Transverse colon (tissue), 4 donors: Measurements from ENCODE around the gene SPEN. TPM values are rescaled to one million over a fixed set of nuclear protein-coding genes. Genes with fewer than 3 reads are reported as not detected.

Experiments
- DNase-seq: peaks from one replicate; pipeline ENCODE4 v3.0.0-alpha.2; 2019
- H3K27ac ChIP-seq, 4 donors: fragments of 200-600 bp; sonication (generic); 2 replicates each; pipeline ENCODE4 v1.5.1; 2016 to 2018; ENCODE audit warnings: inconsistent platforms in 4 of 4
- H3K27me3 ChIP-seq: fragments of 200-600 bp; sonication (generic); 2 replicates; pipeline ENCODE4 v1.5.1; 2017; ENCODE audit warnings: inconsistent platforms
- H3K36me3 ChIP-seq, 4 donors: fragments of 200-600 bp; sonication (generic); 2 replicates each; pipeline ENCODE4 v1.5.1; 2017 to 2019; ENCODE audit warnings: inconsistent platforms in 4 of 4
- H3K4me1 ChIP-seq, 4 donors: fragments of 200-600 bp; sonication (generic); 2 replicates each; pipeline ENCODE4 v1.5.1; 2017 to 2020; ENCODE audit warnings: inconsistent platforms in 4 of 4
- H3K4me3 ChIP-seq, 4 donors: fragments of 200-600 bp; sonication (generic); 1 replicate in 1 of 4; 2 replicates in 3 of 4; pipeline versions ENCODE4 v1.5.1 to v1.6.1; 2017 to 2019; ENCODE audit warnings: inconsistent platforms in 4 of 4
- H3K9me3 ChIP-seq, 2 donors: fragments of 200-600 bp; sonication (generic); 2 replicates each; pipeline ENCODE4 v1.5.1; 2017 to 2019; ENCODE audit warnings: inconsistent platforms in 2 of 2
- CTCF ChIP-seq, 5 experiments: fragments of 200-600 bp in 3 of 5; fragments of 450-650 bp in 2 of 5; sonication (generic) in 3 of 5; IDR thresholded peaks; 1 replicate in 2 of 5; 2 replicates in 3 of 5; pipeline ENCODE4 v1.5.1; 2016 to 2017; ENCODE audit warnings: antibody characterized with exemption in 5 of 5, inconsistent platforms in 3 of 5, mild to moderate bottlenecking in 2 of 5, moderate library complexity in 1 of 5
- EP300 ChIP-seq: sonication (generic); formaldehyde crosslinking; IDR thresholded peaks from one replicate; pipeline ENCODE4 v1.6.1; 2017; ENCODE audit warnings: antibody characterized with exemption, low read depth
- POLR2A ChIP-seq: fragments of 450-650 bp; IDR thresholded peaks from one replicate; pipeline ENCODE4 v1.6.1; 2016; ENCODE audit warnings: antibody characterized with exemption, mild to moderate bottlenecking, moderate library complexity
- POLR2AphosphoS5 ChIP-seq, 3 donors: sonication (generic); formaldehyde crosslinking; IDR thresholded peaks; one replicate each; pipeline ENCODE4 v1.6.1; 2016; ENCODE audit warnings: antibody characterized with exemption in 3 of 3
- WGBS, 2 donors: methylation state at CpG; one replicate each; pipeline ENCODE4 v1.1.5; 2018; ENCODE audit warnings: low coverage in 1 of 2; 5-methylcytosine and 5-hydroxymethylcytosine counted together
- in situ Hi-C, 4 donors: fragments of 200-750 bp; cut with MboI; loops; one replicate each; pipeline versions ENCODE4 v1.15.0 to v1.15.1; 2017; ENCODE audit warnings: low sequenced_read_pairs in 3 of 4, low pct_ligation_motif_present in 1 of 4, low pct_unique_long_range_greater_than_20kb in 1 of 4
- intact Hi-C: fragments of 100-400 bp; cut with DNase I; formaldehyde crosslinking; loops from one replicate; pipeline ENCODE4 v1.15.1; 2023; ENCODE audit warnings: low total_unique reads
- total RNA-seq, 4 donors: library from RNA; depleted of rRNA; stranded (reverse); fragments of >200 nt; gene quantifications; one replicate each; pipeline ENCODE4 v1.1.0, GENCODE V29; 2016

Gene SPEN
- total RNA-seq, 4 donors from 2014 or later, result 28.4 to 81.9 (median 42.6) TPM

- intact Hi-C loops, result no loop called here
- Histone ChIP-seq H3K9me3 (no peaks in the 10 kb centered on the region), H3K36me3 (no peaks in the 10 kb centered on the region), H3K27me3 (no peaks in the 10 kb centered on the region), H3K27ac (peak overlapping the region in 3 of 4 donors; percentile 10 to 99 (median 97)), H3K4me1 (peaks cover 8 to 64% (median 31%) of the 10 kb centered on the region in 4 donors), H3K4me3 (no peak overlapping the region)
- TF ChIP-seq POLR2AphosphoS5 (IDR thresholded peaks at IDR 0.05) (no peak), POLR2A (no peak), CTCF (IDR thresholded peaks at IDR 0.05) (no peak), EP300 (no peak)
- WGBS, 2 donors, result 55 to 69% methylated on average over 6 of the region's 6 CpGs
- no peak for DNase-seq
- in situ Hi-C loops, result no loop called here
Observed at GRCh38 chr1:15852036-15852827, 4.7 kb downstream of the SPEN start.

GRCh38 chr1:15852828-15853302, 5.4 kb downstream of the SPEN start:
- no peak for DNase-seq
- H3K27me3 ChIP-seq, result no peaks in the 10 kb centered on the region
- H3K9me3 ChIP-seq, result no peaks in the 10 kb centered on the region
- TF ChIP-seq POLR2A, result no peak
- no peak for TF ChIP-seq POLR2AphosphoS5 (IDR thresholded peaks at IDR 0.05)
- TF ChIP-seq EP300, result no peak
- TF ChIP-seq CTCF (IDR thresholded peaks at IDR 0.05), result no peak
- H3K36me3 ChIP-seq, result no peaks in the 10 kb centered on the region
- intact Hi-C loops (no loop called here), in situ Hi-C loops (no loop called here)
- H3K4me3 ChIP-seq, result no peak overlapping the region
- H3K27ac ChIP-seq, result peak overlapping the region in 1 of 4 donors; percentile 2
- WGBS, 2 donors, result 83 to 85% methylated on average over 3 of the region's 3 CpGs
- peaks cover 8 to 70% (median 31%) of the 10 kb centered on the region in 4 donors for H3K4me1 ChIP-seq

GRCh38 chr1:15856888-15857287, 9.4 kb downstream of the SPEN start:
- DNase-seq, result no peak
- TF ChIP-seq POLR2A, result no peak
- no peak for TF ChIP-seq CTCF (IDR thresholded peaks at IDR 0.05)
- no peak for TF ChIP-seq POLR2AphosphoS5 (IDR thresholded peaks at IDR 0.05)
- no peak for TF ChIP-seq EP300
- in situ Hi-C loops, result no loop called here
- Histone ChIP-seq H3K9me3 (no peaks in the 10 kb centered on the region), H3K4me1 (peaks cover 0 to 58% (median 15%) of the 10 kb centered on the region in 4 donors), H3K27me3 (no peaks in the 10 kb centered on the region), H3K27ac (no peak overlapping the region), H3K4me3 (no peak overlapping the region), H3K36me3 (no peaks in the 10 kb centered on the region)
- intact Hi-C loops, result no loop called here
- WGBS, 2 donors, result 93 to 94% methylated on average over 4 to 5 of the region's 5 CpGs

GRCh38 chr1:15858069-15858670, 10.7 kb downstream of the SPEN start:
- H3K27me3 ChIP-seq, result no peaks in the 10 kb centered on the region
- no peaks in the 10 kb centered on the region for H3K9me3 ChIP-seq
- no peak overlapping the region for H3K4me3 ChIP-seq
- 54 to 76% methylated on average over 3 to 6 of the region's 6 CpGs for WGBS, 2 donors
- DNase-seq, result no peak
- intact Hi-C loops, result no loop called here
- H3K27ac ChIP-seq, result no peak overlapping the region
- TF ChIP-seq POLR2AphosphoS5 (IDR thresholded peaks at IDR 0.05), result no peak
- TF ChIP-seq EP300, result no peak
- peaks cover 0 to 55% (median 8%) of the 10 kb centered on the region in 4 donors for H3K4me1 ChIP-seq
- no peaks in the 10 kb centered on the region for H3K36me3 ChIP-seq
- in situ Hi-C loops, result no loop called here
